HG03460 (cell line): ENCODE results near the gene ABI2.
"Not testable (repeated sequence)": the region's sequence is repeated elsewhere in the genome, so short reads cannot be mapped to it uniquely, and the experiment has no call there.

Experiments
- ATAC-seq: cut with Tn5 transposase; IDR thresholded peaks from one replicate; pipeline ENCODE4 v1.9.1; 2021; ENCODE audit not compliant: unreplicated experiment

The ABI2 gene

DNA sequence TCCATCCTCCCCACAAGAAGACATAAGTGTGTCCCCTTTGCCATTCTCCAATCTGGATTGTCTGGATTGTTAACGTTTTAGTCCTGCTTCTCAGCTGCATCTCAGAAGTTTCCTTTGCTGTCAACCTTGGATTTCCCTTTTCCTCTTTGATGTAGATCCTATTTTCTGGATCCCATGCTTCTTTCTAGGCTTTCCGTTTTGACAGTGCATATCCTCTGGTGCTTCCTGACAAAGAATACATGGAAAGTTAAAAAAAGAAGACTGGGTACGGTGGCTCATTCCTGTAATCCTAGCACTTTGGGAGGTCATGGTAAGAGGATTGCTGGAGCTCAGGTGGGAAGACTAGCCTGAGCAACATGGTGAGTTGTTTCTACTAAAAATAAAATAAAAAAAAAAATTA is 26.8 kb downstream of the ABI2 start:
- no peak for ATAC-seq

DNA sequence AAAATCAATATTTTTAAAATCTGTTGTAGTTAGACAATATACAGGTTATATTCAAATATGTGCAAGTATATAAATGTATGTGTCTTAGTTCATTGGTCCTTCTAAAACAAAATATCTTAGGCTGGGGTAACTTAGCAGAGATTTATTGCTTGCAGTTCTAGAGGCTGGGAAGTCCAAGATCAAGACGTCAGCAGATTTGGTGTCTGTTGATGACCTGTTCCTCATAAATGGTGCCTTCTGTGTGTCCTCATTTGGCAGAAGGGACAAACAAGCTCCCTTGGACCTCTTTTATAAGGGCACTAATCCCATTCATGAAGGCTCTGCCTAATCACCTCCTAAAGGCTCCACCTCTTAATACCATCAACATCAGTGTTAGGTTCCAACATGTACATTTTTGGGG is 31.3 kb downstream of the ABI2 start:
- no peak for ATAC-seq

DNA sequence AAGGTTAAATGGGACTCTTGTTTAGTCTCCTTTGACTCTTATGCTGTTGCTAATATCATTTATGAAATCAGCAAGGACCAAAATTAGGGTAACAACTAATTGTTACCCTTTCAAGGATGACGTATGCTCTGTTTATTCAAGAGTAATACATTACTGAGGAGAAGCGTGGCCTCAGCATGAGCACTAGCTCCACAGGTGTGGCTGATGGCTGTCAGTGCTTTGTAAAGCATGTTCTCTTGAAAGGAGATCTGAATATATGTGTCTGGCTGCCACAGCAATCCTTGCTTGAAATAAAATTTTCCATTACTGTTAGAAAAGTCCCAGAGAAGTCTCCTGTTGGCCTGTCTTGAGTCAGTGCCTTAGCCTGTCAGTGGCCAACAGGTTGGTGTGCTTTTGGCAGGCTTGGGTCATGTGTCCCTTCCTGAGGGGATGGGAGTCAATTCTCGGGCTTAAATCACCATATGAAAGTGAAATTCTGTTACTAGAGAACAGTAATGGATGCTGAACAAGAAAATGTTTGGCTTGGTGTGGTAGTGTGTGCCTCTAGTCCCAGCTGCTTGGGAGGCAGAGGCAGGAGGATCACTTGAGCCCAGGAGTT is 32.7 kb downstream of the ABI2 start:
- no peak for ATAC-seq

DNA sequence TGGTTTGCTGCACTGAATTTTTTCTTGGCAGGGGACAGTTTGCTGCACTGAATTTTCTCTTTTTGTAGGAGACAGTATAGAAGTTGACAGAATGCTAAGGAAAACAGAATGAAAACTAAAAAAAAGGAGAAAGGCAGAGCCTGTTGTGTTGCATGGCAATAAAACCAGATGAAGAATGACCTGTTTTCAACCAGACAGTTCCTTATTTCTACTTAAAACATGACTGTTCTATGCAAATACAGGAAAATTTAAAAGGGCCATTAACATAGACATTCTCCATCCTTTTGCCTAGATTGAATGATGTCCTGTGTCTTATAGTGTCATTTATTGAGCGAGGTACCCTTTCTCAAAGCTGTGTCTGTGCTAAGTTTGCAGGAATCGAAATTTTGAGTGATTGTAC is 33.3 kb downstream of the ABI2 start:
- ATAC-seq = no peak

DNA sequence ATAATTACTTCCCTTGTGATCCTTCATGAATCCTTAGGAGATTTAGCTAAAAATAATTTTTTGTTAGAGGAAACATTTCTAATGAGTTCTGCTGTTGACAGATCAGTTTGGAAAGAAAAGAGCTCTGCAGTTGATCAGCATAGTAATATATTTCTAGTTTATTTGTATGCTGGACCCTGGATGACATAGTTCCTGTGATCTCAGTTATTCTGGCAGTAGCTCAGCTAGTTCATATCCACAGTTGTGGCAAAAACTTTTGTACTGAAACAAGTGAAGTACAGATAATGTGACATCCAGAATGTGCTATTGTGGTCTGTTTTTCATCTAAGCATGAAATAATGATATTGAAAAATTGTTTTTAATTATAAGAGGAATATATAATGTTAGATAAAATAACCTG is 33.7 kb downstream of the ABI2 start:
- no peak for ATAC-seq

DNA sequence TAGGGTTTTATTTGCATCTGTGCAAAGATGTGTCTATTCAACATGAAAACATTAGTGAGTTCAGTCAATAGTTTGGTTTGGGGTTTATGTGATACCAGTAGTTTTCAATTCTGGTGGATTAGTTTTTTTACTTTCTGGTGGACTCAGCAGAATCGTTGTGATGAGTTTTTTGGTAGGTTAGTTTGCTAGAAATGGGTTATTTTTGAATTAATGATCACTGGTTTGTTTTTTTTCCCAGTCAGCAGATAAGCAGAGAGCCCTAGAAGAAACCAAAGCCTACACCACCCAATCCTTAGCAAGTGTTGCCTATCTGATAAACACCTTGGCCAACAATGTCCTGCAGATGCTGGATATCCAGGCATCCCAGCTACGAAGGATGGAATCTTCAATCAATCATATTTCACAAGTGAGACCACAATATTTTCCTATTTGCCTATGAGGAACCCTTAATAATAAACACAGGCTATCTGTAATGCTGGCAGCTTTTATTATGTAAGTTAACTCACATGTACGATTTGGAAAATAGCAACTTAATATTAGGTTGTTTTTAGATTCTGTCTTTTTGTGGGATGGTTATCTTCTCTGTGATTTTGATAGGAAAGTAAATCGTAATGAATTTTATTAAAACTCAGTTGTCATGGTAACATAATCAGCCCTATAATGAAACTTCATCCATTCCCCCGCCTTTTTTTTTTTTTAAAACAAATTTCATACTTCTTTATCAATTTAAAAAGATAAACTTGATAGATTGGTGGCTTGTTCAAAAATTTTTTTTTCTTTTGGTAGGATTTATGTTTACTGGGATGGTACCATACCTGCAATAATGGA is 38.7 kb downstream of the ABI2 start:
- no peak for ATAC-seq

DNA sequence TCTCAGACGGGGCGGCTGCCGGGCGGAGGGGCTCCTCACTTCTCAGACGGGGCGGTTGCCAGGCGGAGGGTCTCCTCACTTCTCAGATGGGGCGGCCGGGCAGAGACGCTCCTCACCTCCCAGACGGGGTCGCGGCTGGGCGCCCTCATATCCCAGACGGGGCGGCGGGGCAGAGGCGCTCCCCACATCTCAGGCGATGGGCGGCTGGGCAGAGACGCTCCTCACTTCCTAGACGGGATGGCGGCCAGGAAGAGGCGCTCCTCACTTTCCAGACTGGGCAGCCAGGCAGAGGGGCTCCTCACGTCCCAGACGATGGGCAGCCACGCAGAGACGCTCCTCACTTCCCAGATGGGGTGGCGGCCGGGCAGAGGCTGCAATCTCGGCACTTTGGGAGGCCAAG is 44.5 kb downstream of the ABI2 start:
- not testable (repeated sequence) for ATAC-seq

DNA sequence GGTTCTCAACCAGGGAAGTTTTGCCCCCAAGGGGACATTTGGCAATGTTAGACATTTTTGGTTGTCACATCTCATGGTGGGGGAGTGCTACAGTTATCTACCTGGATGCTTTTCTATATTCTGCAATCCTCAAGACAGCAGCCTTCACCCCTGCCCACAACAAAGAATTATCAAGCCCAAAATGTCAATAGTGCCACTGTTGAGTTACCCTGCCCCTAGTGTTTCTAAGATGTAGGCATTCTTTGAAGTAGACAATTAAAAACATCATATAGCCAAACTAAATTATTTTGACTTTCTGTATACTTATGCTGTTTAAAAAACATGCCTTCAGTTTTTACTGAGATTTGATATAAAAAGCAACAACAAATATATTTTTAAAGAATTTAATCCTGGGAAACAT is 48.0 kb downstream of the ABI2 start:
- no peak for ATAC-seq

DNA sequence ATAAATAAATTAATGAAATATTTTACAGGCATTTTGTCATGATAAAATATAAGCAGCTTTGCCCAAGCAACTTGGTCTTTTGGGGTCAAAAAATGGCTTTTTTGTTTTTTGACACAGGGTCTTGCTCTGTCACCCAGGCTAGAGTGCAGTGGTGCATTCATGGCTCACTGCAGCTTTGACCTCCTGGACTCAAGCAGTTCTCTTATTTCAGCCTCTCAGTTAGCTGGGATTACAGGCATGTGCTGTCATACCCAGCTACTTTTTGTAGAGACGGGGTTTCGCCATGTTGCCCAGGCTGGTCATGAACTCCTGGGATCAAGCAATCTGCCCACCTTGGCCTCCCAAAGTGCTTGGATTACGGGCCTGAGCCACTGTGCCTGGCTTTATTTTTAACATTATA is 51.0 kb downstream of the ABI2 start:
- ATAC-seq = no peak

DNA sequence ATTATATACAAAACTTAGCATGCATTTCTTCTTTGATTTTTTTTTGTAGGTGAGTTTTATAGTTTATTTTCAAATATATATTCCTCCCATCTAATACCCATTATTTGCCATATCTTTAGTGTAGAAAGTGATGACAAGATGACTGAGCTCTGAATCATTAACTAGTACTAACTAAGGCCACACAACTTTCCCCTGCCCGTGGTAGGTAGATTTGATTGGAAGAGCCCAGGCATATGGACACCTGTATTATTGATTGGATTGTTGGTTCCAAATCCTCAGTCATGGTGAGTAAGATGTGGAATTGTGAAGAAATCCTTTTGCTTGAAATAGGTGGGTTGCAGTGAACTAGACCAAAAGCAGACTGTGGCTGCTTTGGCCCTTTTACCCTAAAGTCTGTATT is 54.8 kb downstream of the ABI2 start:
- ATAC-seq = no peak

DNA sequence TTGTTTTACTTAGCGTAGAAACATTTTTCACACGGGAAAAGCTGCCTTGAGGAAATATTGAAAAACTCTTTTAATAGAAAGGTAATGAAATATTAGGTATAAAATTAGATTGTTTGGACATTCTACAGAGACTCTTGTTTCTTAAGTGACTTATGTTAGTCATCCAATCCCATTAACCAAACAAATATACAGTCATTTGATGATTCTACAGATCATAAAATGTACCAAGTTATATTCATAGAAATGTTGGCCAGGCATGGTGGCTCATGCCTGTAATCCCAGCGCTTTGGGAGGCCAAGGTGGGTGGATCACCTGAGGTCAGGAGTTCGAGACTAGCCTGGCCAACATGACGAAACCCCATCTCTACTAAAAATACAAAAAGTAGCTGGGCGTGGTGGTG is 60.0 kb downstream of the ABI2 start:
- not testable (repeated sequence) for ATAC-seq

DNA sequence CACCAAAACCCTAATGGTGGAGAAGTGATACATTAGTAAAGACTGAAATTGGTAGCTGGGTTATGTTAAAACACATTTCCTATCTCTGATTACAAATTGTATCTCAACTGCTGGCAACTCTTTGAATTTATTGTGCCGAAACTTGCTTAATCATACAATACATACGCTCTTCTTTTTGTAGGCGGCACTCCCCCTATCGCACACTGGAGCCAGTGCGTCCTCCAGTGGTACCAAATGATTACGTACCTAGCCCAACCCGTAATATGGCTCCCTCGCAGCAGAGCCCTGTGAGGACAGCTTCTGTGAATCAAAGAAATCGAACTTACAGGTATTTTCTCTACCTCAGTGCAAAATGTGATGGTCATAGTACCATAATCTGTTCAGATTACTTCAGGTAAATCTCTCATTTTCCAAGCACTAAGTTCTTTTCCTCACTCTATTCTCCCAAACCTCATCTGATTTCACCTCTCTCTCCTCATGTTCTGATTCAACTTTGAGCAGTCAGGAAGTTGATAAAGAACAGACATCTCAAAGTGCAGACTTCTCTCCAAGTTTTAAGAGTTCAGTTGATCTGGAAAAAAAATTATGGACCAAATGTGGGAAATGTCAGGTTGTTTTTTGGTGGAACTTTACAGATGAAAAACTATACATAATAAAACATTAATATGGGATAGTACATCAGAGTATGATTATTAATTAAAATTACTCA is 66.5 kb downstream of the ABI2 start:
- no peak for ATAC-seq

DNA sequence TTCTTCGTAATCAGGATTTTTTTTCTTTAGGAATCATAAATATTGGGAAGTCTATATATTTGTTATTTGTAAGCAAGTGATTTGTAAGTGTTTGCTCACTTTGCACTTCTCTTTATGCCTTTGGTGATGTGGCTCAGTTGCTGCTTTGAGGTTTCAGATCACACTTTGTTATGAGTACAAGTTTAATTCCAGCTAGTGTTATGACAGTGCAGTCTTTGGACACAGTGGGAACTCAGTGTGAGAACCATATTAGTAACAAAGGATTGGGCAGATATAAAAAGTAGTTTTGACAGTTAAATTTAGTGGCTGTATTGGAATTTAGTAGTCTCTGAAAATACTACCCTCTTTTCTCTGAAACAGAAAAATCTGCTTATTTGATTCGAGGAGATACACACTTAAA is 67.7 kb downstream of the ABI2 start:
- no peak for ATAC-seq

DNA sequence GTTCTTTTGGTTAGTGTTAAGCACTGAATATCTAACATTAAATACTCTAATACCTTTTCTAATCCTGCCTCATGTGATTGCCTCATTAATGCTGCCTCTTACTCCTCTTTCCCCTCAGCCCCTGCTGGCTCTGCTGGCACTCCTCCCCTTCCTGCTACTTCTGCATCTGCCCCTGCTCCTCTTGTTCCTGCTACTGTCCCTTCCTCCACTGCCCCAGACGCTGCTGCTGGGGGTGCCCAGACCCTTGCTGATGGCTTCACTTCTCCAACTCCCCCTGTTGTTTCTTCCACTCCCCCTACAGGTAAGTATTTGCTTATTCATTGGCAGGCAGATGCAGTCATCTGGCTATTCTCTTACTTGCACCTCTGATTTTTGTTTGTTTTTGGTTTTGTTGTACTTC is 68.5 kb downstream of the ABI2 start:
- no peak for ATAC-seq

DNA sequence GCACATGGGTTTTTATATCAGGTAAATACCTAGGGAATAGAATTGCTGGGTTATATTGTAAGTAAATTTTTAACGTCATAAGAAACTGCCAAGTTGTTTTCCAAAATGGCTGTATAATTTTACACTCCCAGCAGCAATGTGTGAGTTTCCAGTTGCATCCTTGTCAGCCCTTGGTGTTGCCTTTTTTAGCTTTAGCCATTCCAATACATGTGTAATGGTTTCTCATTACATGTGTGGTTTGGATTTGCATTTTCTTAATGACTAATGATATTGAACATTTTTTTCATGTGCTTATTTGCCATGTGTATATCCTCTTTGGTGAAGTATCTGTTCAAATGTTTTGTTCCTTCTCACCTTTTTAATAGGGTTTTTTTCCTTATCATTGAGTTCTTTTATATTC is 70.8 kb downstream of the ABI2 start:
- ATAC-seq = no peak

DNA sequence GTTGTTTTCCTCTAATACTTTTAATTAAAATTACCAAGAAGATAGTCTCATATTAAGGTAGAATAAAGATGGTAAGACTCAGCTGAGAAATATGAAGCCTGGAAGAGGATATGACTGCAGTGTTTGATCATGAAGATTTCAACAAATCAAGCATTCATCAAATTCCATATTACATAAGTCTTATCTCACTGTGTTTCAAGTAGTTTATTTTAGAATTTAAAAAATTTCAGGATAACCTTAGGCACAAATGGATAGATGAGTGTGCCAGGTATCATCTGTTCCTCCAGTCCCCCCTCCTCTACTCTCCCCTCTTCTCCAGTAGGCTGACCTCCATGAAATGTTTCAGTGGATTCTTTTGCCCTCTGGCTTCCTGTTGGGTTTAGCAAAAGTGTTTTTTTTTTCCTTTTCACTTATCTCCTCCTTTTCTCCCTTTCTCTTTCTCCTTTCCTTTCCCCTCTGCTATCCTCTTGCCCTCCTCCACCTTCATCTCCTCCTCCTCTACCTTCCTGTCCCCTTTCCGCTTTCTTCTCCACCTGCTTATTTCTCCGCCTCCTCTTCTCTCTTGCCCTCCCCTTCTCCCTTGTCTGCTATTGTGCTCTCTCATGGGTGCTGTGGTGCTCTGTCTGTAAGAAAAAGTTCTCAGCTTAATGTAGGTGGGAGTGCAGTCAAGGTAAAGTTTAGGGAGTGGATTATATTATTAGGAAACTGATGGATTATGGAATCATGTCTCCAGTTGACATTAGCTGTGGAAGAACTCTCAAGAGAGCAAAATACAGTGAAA is 72.8 kb downstream of the ABI2 start:
- ATAC-seq = no peak

DNA sequence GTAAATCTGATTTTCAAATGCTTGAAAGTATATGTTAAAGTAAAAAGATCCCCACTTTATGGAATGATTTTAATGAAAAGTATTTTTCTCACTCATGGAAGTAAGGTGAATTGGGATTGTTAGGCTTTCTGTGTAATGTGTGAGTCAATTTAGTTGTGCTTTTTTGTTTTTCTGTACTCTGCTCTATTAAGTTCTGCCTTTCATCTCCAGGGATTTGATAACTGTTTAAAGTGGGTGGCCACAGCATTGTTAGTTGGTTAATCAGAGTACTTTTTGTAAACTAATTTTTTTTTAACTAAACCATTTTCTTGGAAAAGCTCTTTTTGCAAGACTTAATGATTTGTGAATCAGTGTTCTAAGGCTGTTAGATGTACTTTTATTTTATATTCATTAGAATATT is 76.8 kb downstream of the ABI2 start:
- ATAC-seq = no peak

DNA sequence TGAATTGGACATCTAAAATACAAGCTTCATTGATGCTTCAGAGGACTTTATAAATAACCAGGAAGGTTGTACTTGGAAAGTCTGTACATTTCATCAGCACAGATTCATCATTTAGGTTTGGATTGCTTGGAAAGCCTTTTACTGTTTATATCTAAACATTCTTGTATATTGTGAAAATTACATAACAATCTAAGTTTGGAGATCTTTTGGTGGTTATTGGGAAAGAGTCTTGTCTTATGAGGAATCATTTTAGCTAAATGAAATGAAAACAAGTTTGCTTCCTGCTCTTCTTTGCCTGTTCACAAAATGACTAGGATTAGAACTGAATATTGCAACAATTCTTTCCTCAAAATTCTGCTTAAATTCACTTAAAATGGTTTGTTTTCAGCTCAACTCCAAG is 79.3 kb downstream of the ABI2 start:
- no peak for ATAC-seq

DNA sequence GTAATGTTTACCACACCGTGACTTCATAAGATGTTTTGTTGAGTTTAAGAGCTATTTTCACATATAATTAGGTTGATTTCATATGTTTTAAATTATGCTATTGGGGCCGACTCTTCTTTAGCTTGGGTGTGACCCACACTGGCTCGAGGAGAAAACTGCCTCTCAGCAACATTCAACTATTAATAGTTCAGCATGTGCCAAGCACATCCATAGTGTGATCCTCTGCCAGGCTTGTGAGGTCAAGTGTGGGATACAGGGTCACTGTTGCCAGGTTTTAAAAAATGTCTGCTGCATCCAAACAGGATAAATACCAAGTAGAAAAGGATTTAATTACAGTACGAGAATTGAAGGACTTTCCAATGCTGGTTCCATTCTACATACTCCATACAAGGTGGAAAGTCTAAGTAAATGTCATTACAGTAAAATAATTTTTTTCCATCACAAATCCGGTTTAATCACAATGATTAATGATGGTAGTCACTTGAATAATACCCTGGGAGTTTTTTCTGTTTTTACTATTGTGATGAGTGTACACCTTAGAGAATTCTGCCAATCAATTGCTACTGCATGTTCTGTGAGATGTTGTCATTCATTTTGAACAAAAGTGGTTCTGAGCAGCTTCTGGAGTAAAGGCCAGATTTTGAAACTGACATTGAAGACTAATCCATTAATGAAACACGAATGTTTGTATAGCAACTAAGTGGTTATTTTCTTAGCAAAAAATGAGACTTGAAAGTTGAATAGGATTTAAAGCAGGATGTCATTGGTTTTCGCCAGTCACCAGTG is 84.5 kb downstream of the ABI2 start:
- peak; percentile 60 for ATAC-seq

DNA sequence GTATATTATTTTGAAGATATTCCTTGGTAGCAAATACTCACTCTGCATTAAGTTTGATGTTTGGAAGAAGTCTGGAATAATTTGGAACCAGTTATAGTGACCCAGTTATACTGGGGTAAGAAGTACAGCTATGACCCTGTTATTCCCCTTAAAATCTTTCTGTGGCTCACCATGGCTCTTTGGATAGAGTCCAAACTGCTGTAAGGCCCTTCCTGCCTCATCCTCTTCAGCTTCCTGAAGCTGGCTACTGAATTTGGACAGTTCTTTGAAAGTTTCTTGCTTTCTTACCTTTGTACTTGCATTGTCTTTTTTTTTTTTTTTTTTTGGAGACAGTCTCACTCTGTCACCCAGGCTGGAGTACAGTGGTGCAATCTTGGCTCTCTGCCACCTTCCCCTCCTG is 85.6 kb downstream of the ABI2 start:
- ATAC-seq = no peak

DNA sequence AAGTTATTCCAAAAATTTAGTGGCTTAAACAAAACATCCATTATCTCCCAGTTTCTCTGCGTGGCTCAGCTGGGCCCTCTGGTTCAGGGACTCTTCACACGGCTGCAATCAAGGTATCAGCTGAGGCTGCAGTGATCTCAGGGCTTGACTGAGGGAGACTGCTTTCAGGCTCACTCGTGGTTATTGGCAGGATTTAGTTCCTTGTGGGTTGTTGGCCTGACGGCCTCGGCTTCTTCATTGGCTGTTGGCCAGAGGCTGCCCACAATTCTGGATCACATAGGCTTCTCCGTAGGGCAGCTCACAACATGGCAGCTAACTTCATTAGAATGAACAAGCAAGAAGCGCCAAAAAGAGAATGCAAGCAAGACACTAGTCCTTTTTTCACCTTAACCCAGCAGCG is 90.1 kb downstream of the ABI2 start:
- ATAC-seq = no peak
